Neural cell (in vitro differentiated cells): Measurements from ENCODE around the gene PLCZ1. TPM values are rescaled to one million over a fixed set of nuclear protein-coding genes. Genes with fewer than 3 reads are reported as not detected.

ENCODE experiments used
- H2AFZ ChIP-seq: fragments of 200-600, 300-800 bp; sonication (generic), shearing (Covaris generic); 2 replicates; pipeline ENCODE4 v1.6.0; 2014; ENCODE audit warnings: low read depth, mild to moderate bottlenecking, antibody characterized with exemption, low read length, moderate library complexity
- H3F3A ChIP-seq: fragments of 200-600 bp; shearing (Covaris generic); 2 replicates; pipeline ENCODE4 v1.6.1; 2016; ENCODE audit warnings: mild to moderate bottlenecking, moderate library complexity, mixed read lengths, antibody characterized with exemption, low read length; ENCODE audit not compliant: insufficient read depth, poor library complexity, severe bottlenecking
- H3K27ac ChIP-seq: fragments of 200-600, 300-800 bp; sonication (generic), shearing (Covaris generic); 2 replicates; pipeline ENCODE4 v1.5.1; 2014; ENCODE audit warnings: mild to moderate bottlenecking, low read length, moderate library complexity
- H3K27me3 ChIP-seq: fragments of 300-800, 200-600 bp; sonication (generic), shearing (Covaris generic); 2 replicates; pipeline ENCODE4 v1.6.0; 2014; ENCODE audit warnings: mild to moderate bottlenecking, low read depth, low read length, moderate library complexity; ENCODE audit not compliant: insufficient read depth
- H3K36me3 ChIP-seq: fragments of 300-800, 200-600 bp; sonication (generic), shearing (Covaris generic); 2 replicates; pipeline ENCODE4 v1.5.1; 2014; ENCODE audit warnings: mild to moderate bottlenecking, antibody characterized with exemption, low read length, moderate library complexity; ENCODE audit not compliant: insufficient read depth
- H3K4me2 ChIP-seq: fragments of 300-800, 200-600 bp; sonication (generic), shearing (Covaris generic); 2 replicates; pipeline ENCODE4 v1.6.0; 2014; ENCODE audit warnings: mild to moderate bottlenecking, low read length
- H3K4me3 ChIP-seq: fragments of 300-800, 200-600 bp; sonication (generic), shearing (Covaris generic); 2 replicates; pipeline ENCODE4 v1.5.1; 2014; ENCODE audit warnings: mild to moderate bottlenecking, low read length, moderate library complexity
- H3K79me2 ChIP-seq: fragments of 200-600 bp; shearing (Covaris generic); replicated peaks from 2 replicates; pipeline ENCODE4 v1.6.0; 2014; ENCODE audit warnings: mild to moderate bottlenecking, low read length, moderate library complexity; ENCODE audit not compliant: insufficient read depth
- H3K9ac ChIP-seq: fragments of 300-800, 200-600 bp; sonication (generic), shearing (Covaris generic); 2 replicates; pipeline ENCODE4 v1.6.1; 2016; ENCODE audit warnings: mild to moderate bottlenecking, low read length, mixed read lengths
- H3K9me2 ChIP-seq: fragments of 200-600 bp; shearing (Covaris generic); 2 replicates; pipeline ENCODE4 v1.6.1; 2016; ENCODE audit warnings: mild to moderate bottlenecking, low read length, mixed read lengths; ENCODE audit not compliant: insufficient read depth
- H3K9me3 ChIP-seq: fragments of 200-600, 300-800 bp; sonication (generic), shearing (Covaris generic); 2 replicates; pipeline ENCODE4 v1.6.1; 2016; ENCODE audit warnings: mild to moderate bottlenecking, mixed run types, low read length, moderate library complexity, mixed read lengths
- H4K20me1 ChIP-seq: fragments of 200-600 bp; shearing (Covaris generic); 2 replicates; pipeline ENCODE4 v1.6.1; 2016; ENCODE audit warnings: mild to moderate bottlenecking, mixed run types; ENCODE audit not compliant: insufficient read depth
- CTCF ChIP-seq: fragments of 450-650 bp; IDR thresholded peaks from 2 replicates; pipeline ENCODE4 v1.5.1; 2014; ENCODE audit warnings: antibody characterized with exemption, mild to moderate bottlenecking, moderate library complexity; ENCODE audit not compliant: poor library complexity, severe bottlenecking
- EP300 ChIP-seq: fragments of 450-650 bp; conservative IDR thresholded peaks from 2 replicates; pipeline ENCODE4 v1.6.1; 2014; ENCODE audit warnings: antibody characterized with exemption, mild to moderate bottlenecking, moderate library complexity; ENCODE audit not compliant: poor library complexity, severe bottlenecking
- EZH2 ChIP-seq: fragments of 200-600, 300-800 bp; shearing (Covaris generic), sonication (generic); IDR thresholded peaks from 2 replicates; pipeline ENCODE4 v1.6.1; 2014; ENCODE audit warnings: antibody characterized with exemption, low read length, borderline replicate concordance, mild to moderate bottlenecking; ENCODE audit not compliant: insufficient read depth, poor library complexity, severe bottlenecking
- MXI1 ChIP-seq: fragments of 450-650 bp; conservative IDR thresholded peaks from 2 replicates; pipeline ENCODE4 v1.6.1; 2014; ENCODE audit warnings: antibody characterized with exemption, mild to moderate bottlenecking; ENCODE audit not compliant: poor library complexity, severe bottlenecking
- POLR2AphosphoS5 ChIP-seq: IDR thresholded peaks from 2 replicates; pipeline ENCODE4 v1.6.1; 2012
- RAD21 ChIP-seq: fragments of 450-650 bp; conservative IDR thresholded peaks from 2 replicates; pipeline ENCODE4 v1.6.1; 2014; ENCODE audit warnings: antibody characterized with exemption, mild to moderate bottlenecking, moderate library complexity
- REST ChIP-seq: IDR thresholded peaks from 2 replicates; pipeline ENCODE4 v1.6.1; 2012; ENCODE audit warnings: borderline replicate concordance
- SMC3 ChIP-seq: fragments of 450-650 bp; conservative IDR thresholded peaks from 2 replicates; pipeline ENCODE4 v1.6.1; 2014; ENCODE audit warnings: antibody characterized with exemption, mild to moderate bottlenecking, moderate library complexity; ENCODE audit not compliant: poor library complexity
- TAF1 ChIP-seq: IDR thresholded peaks from 2 replicates; pipeline ENCODE4 v1.6.1; 2012; ENCODE audit warnings: low read depth
- polyA plus RNA-seq: library from polyadenylated mRNA; depleted of rRNA; stranded (reverse); fragments of >200 nt; gene quantifications from 2 replicates; pipeline ENCODE4 v1.2.3, GENCODE V29; 2014

PLCZ1 gene
- polyA plus RNA-seq, 1 donor from 2014 or later = not detected

GRCh38 chr12:18689771-18690170, 48.0 kb downstream of the PLCZ1 start:
- no peak overlapping the region for H2AFZ ChIP-seq
- H3K27ac ChIP-seq = no peak overlapping the region
- no peaks in the 10 kb centered on the region for H3K79me2 ChIP-seq
- H3K36me3 ChIP-seq = no peaks in the 10 kb centered on the region
- no peaks in the 10 kb centered on the region for H3K9me3 ChIP-seq
- H3F3A ChIP-seq = no peaks in the 10 kb centered on the region
- no peak overlapping the region for H3K4me3 ChIP-seq
- H4K20me1 ChIP-seq = no peaks in the 10 kb centered on the region
- TF ChIP-seq TAF1 = no peak
- TF ChIP-seq EP300 = no peak
- no peak for TF ChIP-seq SMC3
- TF ChIP-seq MXI1 = no peak
- no peak for TF ChIP-seq REST
- no peak for TF ChIP-seq CTCF
- no peak for TF ChIP-seq RAD21
- TF ChIP-seq EZH2 = no peak
- no peak for TF ChIP-seq POLR2AphosphoS5
- no peak overlapping the region for H3K4me2 ChIP-seq
- no peaks in the 10 kb centered on the region for H3K27me3 ChIP-seq
- no peaks in the 10 kb centered on the region for H3K9me2 ChIP-seq
- no peak overlapping the region for H3K9ac ChIP-seq

- no peak overlapping the region for H2AFZ ChIP-seq
Observed at GRCh38 chr12:18684430-18684829, 53.4 kb downstream of the PLCZ1 start.

More at GRCh38 chr12:18684430-18684829, 53.4 kb downstream of the PLCZ1 start:
- Histone ChIP-seq H3K9me3 (no peaks in the 10 kb centered on the region), H3K79me2 (no peaks in the 10 kb centered on the region), H3K4me3 (no peak overlapping the region), H3K27me3 (no peaks in the 10 kb centered on the region), H4K20me1 (no peaks in the 10 kb centered on the region), H3K4me2 (no peak overlapping the region), H3K36me3 (no peaks in the 10 kb centered on the region), H3K9ac (no peak overlapping the region), H3K27ac (no peak overlapping the region), H3K9me2 (no peaks in the 10 kb centered on the region), H3F3A (no peaks in the 10 kb centered on the region)
- TF ChIP-seq SMC3 (no peak), REST (no peak), EP300 (no peak), MXI1 (no peak), EZH2 (no peak), CTCF (no peak), POLR2AphosphoS5 (no peak), TAF1 (no peak), RAD21 (no peak)
